SU-DHL-6 (cell line): ENCODE measurements around the gene SPINK4.

Experiments used
- EZH2phosphoT487 ChIP-seq: fragments of 200-600 bp; sonication (generic), shearing (Covaris generic); conservative IDR thresholded peaks from 2 replicates; pipeline ENCODE4 v1.6.1; 2018; ENCODE audit warnings: mild to moderate bottlenecking, antibody characterized with exemption, low read length, moderate library complexity, mixed read lengths
- TF ChIP-seq, protein P1 (sequence below): fragments of 200-600 bp; sonication (generic); IDR thresholded peaks from one replicate; pipeline ENCODE4 v1.5.1; 2017; ENCODE audit warnings: antibody characterized with exemption, mild to moderate bottlenecking, low read length, moderate library complexity; ENCODE audit not compliant: insufficient read depth, poor library complexity, severe bottlenecking

DNA sequence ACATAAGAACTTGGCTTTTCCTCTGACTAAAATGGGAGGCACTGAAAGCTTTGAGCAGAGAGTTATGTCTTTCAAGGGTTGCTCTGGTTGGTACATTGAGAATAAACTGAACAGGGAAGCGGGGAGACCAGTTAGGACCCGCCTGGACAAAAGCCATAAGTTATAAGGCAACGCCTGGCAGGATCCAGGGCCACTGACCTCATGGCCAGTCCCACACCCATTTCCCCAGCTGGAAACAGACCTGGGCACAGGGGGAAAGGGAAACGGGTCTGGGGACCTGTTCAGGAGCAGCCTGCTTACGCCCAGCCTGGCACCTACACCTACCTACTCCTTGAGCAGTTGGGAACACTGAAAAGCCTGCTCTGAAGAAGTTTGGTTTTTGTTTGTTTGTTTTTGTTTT is 1.3 kb downstream of the SPINK4 start:
- TF ChIP-seq, protein P1, sequence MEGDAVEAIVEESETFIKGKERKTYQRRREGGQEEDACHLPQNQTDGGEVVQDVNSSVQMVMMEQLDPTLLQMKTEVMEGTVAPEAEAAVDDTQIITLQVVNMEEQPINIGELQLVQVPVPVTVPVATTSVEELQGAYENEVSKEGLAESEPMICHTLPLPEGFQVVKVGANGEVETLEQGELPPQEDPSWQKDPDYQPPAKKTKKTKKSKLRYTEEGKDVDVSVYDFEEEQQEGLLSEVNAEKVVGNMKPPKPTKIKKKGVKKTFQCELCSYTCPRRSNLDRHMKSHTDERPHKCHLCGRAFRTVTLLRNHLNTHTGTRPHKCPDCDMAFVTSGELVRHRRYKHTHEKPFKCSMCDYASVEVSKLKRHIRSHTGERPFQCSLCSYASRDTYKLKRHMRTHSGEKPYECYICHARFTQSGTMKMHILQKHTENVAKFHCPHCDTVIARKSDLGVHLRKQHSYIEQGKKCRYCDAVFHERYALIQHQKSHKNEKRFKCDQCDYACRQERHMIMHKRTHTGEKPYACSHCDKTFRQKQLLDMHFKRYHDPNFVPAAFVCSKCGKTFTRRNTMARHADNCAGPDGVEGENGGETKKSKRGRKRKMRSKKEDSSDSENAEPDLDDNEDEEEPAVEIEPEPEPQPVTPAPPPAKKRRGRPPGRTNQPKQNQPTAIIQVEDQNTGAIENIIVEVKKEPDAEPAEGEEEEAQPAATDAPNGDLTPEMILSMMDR = no peak
- no peak for TF ChIP-seq EZH2phosphoT487
